AG20443 (cell line): ENCODE data around the gene MYOT.
"Not testable (repeated sequence)": the region's sequence is repeated elsewhere in the genome, so short reads cannot be mapped to it uniquely, and the experiment has no call there.

Source experiments
- DNase-seq: peaks from one replicate; pipeline ENCODE4 v3.0.0; 2012; ENCODE audit warnings: low spot score, mixed read lengths

MYOT gene

GRCh38 chr5:137867664-137868063, at the start of gene MYOT:
Gene MYOT, plus strand, starts transcription at chr5:137867860. Its CDS starts 2,792 bp downstream, at chr5:137870652.
- DNase-seq, result no peak

- DNase-seq, result no peak
Measured at GRCh38 chr5:137819766-137820165, 47.9 kb upstream of the MYOT start.

- peak; percentile 49 for DNase-seq
Measured at GRCh38 chr5:137822158-137822764, 45.4 kb upstream of the MYOT start.

- DNase-seq, result no peak
Measured at GRCh38 chr5:137822984-137823383, 44.7 kb upstream of the MYOT start.

- no peak for DNase-seq
Measured at GRCh38 chr5:137825165-137825564, 42.5 kb upstream of the MYOT start.

GRCh38 chr5:137826067-137826466, 41.6 kb upstream of the MYOT start:
- DNase-seq, result no peak

GRCh38 chr5:137828180-137828579, 39.5 kb upstream of the MYOT start:
- no peak for DNase-seq

GRCh38 chr5:137828664-137829063, 39.0 kb upstream of the MYOT start:
- no peak for DNase-seq

GRCh38 chr5:137831105-137831504, 36.6 kb upstream of the MYOT start:
- DNase-seq, result no peak

- no peak for DNase-seq
Measured at GRCh38 chr5:137831526-137831925, 36.1 kb upstream of the MYOT start.

GRCh38 chr5:137832416-137832815, 35.2 kb upstream of the MYOT start:
- DNase-seq, result no peak

- DNase-seq, result peak; percentile 16
Measured at GRCh38 chr5:137833463-137833862, 34.2 kb upstream of the MYOT start.

- DNase-seq, result no peak
Measured at GRCh38 chr5:137834498-137835049, 33.1 kb upstream of the MYOT start.

- no peak for DNase-seq
Measured at GRCh38 chr5:137836298-137836697, 31.4 kb upstream of the MYOT start.

GRCh38 chr5:137836997-137837396, 30.7 kb upstream of the MYOT start:
- DNase-seq, result no peak

GRCh38 chr5:137837491-137838394, 29.9 kb upstream of the MYOT start:
- DNase-seq, result no peak

GRCh38 chr5:137838976-137839375, 28.7 kb upstream of the MYOT start:
- no peak for DNase-seq

GRCh38 chr5:137842296-137842695, 25.4 kb upstream of the MYOT start:
- no peak for DNase-seq

- DNase-seq, result no peak
Measured at GRCh38 chr5:137843676-137844299, 23.9 kb upstream of the MYOT start.

- no peak for DNase-seq
Measured at GRCh38 chr5:137845472-137845871, 22.2 kb upstream of the MYOT start.

- DNase-seq, result no peak
Measured at GRCh38 chr5:137847687-137848086, 20.0 kb upstream of the MYOT start.

GRCh38 chr5:137853165-137853564, 14.5 kb upstream of the MYOT start:
- DNase-seq, result not testable (repeated sequence)

- DNase-seq, result no peak
Measured at GRCh38 chr5:137856201-137856600, 11.5 kb upstream of the MYOT start.
